ENCODE results near the gene ZBTB1.

ZBTB1 gene

GRCh38 chr14:64504310-64504896, at the start of gene ZBTB1:
ZBTB1 (plus strand) TSS chr14:64504770; CDS start chr14:64521505, 16,735 bp downstream.
- TF ChIP-seq, protein P1, sequence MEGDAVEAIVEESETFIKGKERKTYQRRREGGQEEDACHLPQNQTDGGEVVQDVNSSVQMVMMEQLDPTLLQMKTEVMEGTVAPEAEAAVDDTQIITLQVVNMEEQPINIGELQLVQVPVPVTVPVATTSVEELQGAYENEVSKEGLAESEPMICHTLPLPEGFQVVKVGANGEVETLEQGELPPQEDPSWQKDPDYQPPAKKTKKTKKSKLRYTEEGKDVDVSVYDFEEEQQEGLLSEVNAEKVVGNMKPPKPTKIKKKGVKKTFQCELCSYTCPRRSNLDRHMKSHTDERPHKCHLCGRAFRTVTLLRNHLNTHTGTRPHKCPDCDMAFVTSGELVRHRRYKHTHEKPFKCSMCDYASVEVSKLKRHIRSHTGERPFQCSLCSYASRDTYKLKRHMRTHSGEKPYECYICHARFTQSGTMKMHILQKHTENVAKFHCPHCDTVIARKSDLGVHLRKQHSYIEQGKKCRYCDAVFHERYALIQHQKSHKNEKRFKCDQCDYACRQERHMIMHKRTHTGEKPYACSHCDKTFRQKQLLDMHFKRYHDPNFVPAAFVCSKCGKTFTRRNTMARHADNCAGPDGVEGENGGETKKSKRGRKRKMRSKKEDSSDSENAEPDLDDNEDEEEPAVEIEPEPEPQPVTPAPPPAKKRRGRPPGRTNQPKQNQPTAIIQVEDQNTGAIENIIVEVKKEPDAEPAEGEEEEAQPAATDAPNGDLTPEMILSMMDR (IDR thresholded peaks at IDR 0.05; ENCODE audit: low read depth, low read length, missing control alignments) = no peak
- DNase-seq (ENCODE audit: extremely low read depth, low read depth) = peak; percentile 52
- peak within 1 kb of the TSS; percentile 84 for H3K4me3 ChIP-seq (replicated peaks; ENCODE audit: low read depth, low read length)

- TF ChIP-seq, protein P1 (IDR thresholded peaks at IDR 0.05; ENCODE audit: low read depth, low read length, missing control alignments) = no peak
- DNase-seq (ENCODE audit: extremely low read depth, low read depth) = no peak
These were observed 45.0 kb upstream of the ZBTB1 start for GRCh38 chr14:64459405-64460136.

GRCh38 chr14:64461221-64461620, 43.3 kb upstream of the ZBTB1 start:
- TF ChIP-seq, protein P1 (IDR thresholded peaks at IDR 0.05; ENCODE audit: low read depth, low read length, missing control alignments) = no peak
- no peak overlapping the region for H3K4me3 ChIP-seq (replicated peaks; ENCODE audit: low read depth, low read length)
- no peak for DNase-seq (ENCODE audit: extremely low read depth, low read depth)

More at GRCh38 chr14:64459405-64460136, 45.0 kb upstream of the ZBTB1 start:
- H3K4me3 ChIP-seq (replicated peaks; ENCODE audit: low read depth, low read length) = no peak overlapping the region

GRCh38 chr14:64463195-64463594, 41.4 kb upstream of the ZBTB1 start:
- DNase-seq (ENCODE audit: extremely low read depth, low read depth) = no peak
- no peak overlapping the region for H3K4me3 ChIP-seq (replicated peaks; ENCODE audit: low read depth, low read length)
- TF ChIP-seq, protein P1 (IDR thresholded peaks at IDR 0.05; ENCODE audit: low read depth, low read length, missing control alignments) = no peak

GRCh38 chr14:64463873-64464272, 40.7 kb upstream of the ZBTB1 start:
- TF ChIP-seq, protein P1 (IDR thresholded peaks at IDR 0.05; ENCODE audit: low read depth, low read length, missing control alignments) = no peak
- no peak for DNase-seq (ENCODE audit: extremely low read depth, low read depth)
- H3K4me3 ChIP-seq (replicated peaks; ENCODE audit: low read depth, low read length) = no peak overlapping the region

- TF ChIP-seq, protein P1 (IDR thresholded peaks at IDR 0.05; ENCODE audit: low read depth, low read length, missing control alignments) = no peak
- H3K4me3 ChIP-seq (replicated peaks; ENCODE audit: low read depth, low read length) = peak overlapping the region; percentile 56
- no peak for DNase-seq (ENCODE audit: extremely low read depth, low read depth)
These were observed 39.9 kb upstream of the ZBTB1 start for GRCh38 chr14:64464651-64465050.

Measured in HFF-Myc (cell line).